Keratinocyte (primary cell): Measurements from ENCODE around the gene ZFP36. TPM values are rescaled to one million over a fixed set of nuclear protein-coding genes. Genes with fewer than 3 reads are reported as not detected.

ENCODE experiments used
- DNase-seq: peaks from one replicate; pipeline ENCODE4 v3.0.0-alpha.2; 2011; ENCODE audit warnings: low read depth, missing footprints, low spot score
- FAIRE-seq: peaks from 2 replicates; lab custom pipeline; 2011; peaks lifted over from hg19 to GRCh38; lab: Jason Lieb, UNC
- H2AFZ ChIP-seq: 2 replicates; pipeline ENCODE4 v1.6.0; 2012; ENCODE audit warnings: low read length, control low read depth, inconsistent platforms; ENCODE audit not compliant: control insufficient read depth
- H3K27ac ChIP-seq: 2 replicates; pipeline ENCODE4 v1.5.1; 2011; ENCODE audit warnings: low read length; ENCODE audit not compliant: control insufficient read depth, insufficient read depth
- H3K27me3 ChIP-seq: 3 replicates; pipeline ENCODE4 v1.6.0; 2011; ENCODE audit warnings: low read length; ENCODE audit not compliant: control insufficient read depth, insufficient read depth; ENCODE audit errors: extremely low read depth
- H3K36me3 ChIP-seq, 2 experiments: 2 replicates in 1 of 2; 3 replicates in 1 of 2; pipeline ENCODE4 v1.5.1; 2011; ENCODE audit warnings: low read length in 2 of 2, mild to moderate bottlenecking in 1 of 2; ENCODE audit not compliant: control insufficient read depth in 2 of 2, insufficient read depth in 2 of 2; ENCODE audit errors: extremely low read depth in 1 of 2
- H3K4me1 ChIP-seq: 3 replicates; pipeline ENCODE4 v1.5.1; 2011; ENCODE audit warnings: low read length; ENCODE audit not compliant: control insufficient read depth, insufficient read depth; ENCODE audit errors: extremely low read depth
- H3K4me2 ChIP-seq: 3 replicates; pipeline ENCODE4 v1.6.0; 2011; ENCODE audit warnings: low read depth, low read length; ENCODE audit not compliant: control insufficient read depth, insufficient read depth; ENCODE audit errors: extremely low read depth
- H3K4me3 ChIP-seq, 3 experiments: fragments of 200-600 bp in 1 of 3; sonication (generic) in 1 of 3; 2 replicates in 2 of 3; 3 replicates in 1 of 3; pipeline ENCODE4 v1.5.1; 2011 to 2016; ENCODE audit warnings: low read length in 3 of 3, mild to moderate bottlenecking in 3 of 3, control low read depth in 2 of 3, inconsistent platforms in 1 of 3, low read depth in 1 of 3, mixed read lengths in 1 of 3, mixed run types in 1 of 3, moderate library complexity in 1 of 3; ENCODE audit not compliant: control insufficient read depth in 2 of 3, insufficient read depth in 2 of 3; ENCODE audit errors: extremely low read depth in 1 of 3
- H3K79me2 ChIP-seq: 2 replicates; pipeline ENCODE4 v1.6.0; 2012; ENCODE audit warnings: low read length; ENCODE audit not compliant: control insufficient read depth, insufficient read depth
- H3K9ac ChIP-seq: 3 replicates; pipeline ENCODE4 v1.6.0; 2011; ENCODE audit warnings: low read length; ENCODE audit not compliant: control insufficient read depth, insufficient read depth; ENCODE audit errors: extremely low read depth
- H3K9me1 ChIP-seq: 3 replicates; pipeline ENCODE4 v1.6.0; 2011; ENCODE audit warnings: low read length; ENCODE audit not compliant: control insufficient read depth, insufficient read depth; ENCODE audit errors: extremely low read depth
- H3K9me3 ChIP-seq: 2 replicates; pipeline ENCODE4 v1.5.1; 2012; ENCODE audit warnings: low read depth, low read length; ENCODE audit not compliant: control insufficient read depth
- H4K20me1 ChIP-seq: 3 replicates; pipeline ENCODE4 v1.6.0; 2011; ENCODE audit warnings: low read length; ENCODE audit not compliant: control insufficient read depth, insufficient read depth; ENCODE audit errors: extremely low read depth
- EZH2 ChIP-seq: IDR thresholded peaks from one replicate; pipeline ENCODE4 v1.6.1; 2012; ENCODE audit warnings: inconsistent platforms, mild to moderate bottlenecking, low read length, moderate library complexity
- dilution Hi-C: fragments of 300-500 bp; cut with MboI; formaldehyde crosslinking; loops from one replicate; pipeline ENCODE4 v1.7.0; 2020; ENCODE audit warnings: low sequenced_read_pairs; ENCODE audit not compliant: extremely low pct_ligation_motif_present
- polyA plus RNA-seq, 5 experiments: library from polyadenylated mRNA; depleted of rRNA in 3 of 5; stranded (reverse) in 3 of 5; stranded (forward) in 1 of 5; unstranded in 1 of 5; fragments of >200 nt; gene quantifications; 1 replicate in 1 of 5; 2 replicates in 3 of 5; 3 replicates in 1 of 5; pipeline versions ENCODE4 v1.2.1 to v1.2.3, GENCODE V29; 2011 to 2012; ENCODE audit warnings: missing spikeins in 2 of 5, low read depth in 1 of 5, low replicate concordance in 1 of 5
- TF ChIP-seq, protein P1 (sequence below), 3 experiments: IDR thresholded peaks in 1 of 3; conservative IDR thresholded peaks in 1 of 3; optimal IDR thresholded peaks in 1 of 3; 2 replicates in 2 of 3; 3 replicates in 1 of 3; pipeline versions ENCODE3 to v1.5.1; 2011; ENCODE audit warnings: low read length in 3 of 3, mild to moderate bottlenecking in 3 of 3, moderate library complexity in 2 of 3, control low read depth in 1 of 3, inconsistent platforms in 1 of 3; ENCODE audit not compliant: insufficient read depth in 2 of 3; ENCODE audit errors: extremely low read depth in 1 of 3

Gene ZFP36
- polyA plus RNA-seq, 1 donor (not counting 4 experiments of a cell fraction or from before 2014, with no cell fraction given), result 12.8 TPM

GRCh38 chr19:39369200-39369599, 37.4 kb upstream of the ZFP36 start:
- no peak overlapping the region for H2AFZ ChIP-seq
- H3K4me1 ChIP-seq, result no peaks in the 10 kb centered on the region
- dilution Hi-C loops, result no loop called here

DNA sequence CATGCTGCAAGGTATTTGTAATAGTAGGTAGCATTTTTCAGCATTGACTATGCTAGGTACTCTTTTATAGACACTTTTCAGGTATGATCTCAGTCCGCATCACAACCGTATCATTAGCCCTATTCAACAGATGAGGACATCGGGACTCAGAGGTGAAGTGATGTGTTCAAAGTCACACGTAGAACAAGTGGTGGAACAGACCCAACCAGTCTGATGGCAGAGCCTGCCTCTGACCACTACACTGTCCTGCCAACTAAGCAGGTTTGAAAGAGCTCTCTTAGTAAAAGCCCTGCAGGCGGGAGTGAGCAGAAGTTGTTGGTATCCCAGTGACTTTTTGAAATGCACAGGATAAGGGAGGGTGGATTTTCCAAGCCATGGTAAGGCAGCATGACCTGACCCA, 35.9 kb upstream of the ZFP36 start:
- Histone ChIP-seq H3K9me3 (no peaks in the 10 kb centered on the region), H2AFZ (no peak overlapping the region), H3K4me3 (no peak overlapping the region), H3K27me3 (no peaks in the 10 kb centered on the region), H3K36me3 (peaks cover 30 to 32% of the 10 kb centered on the region in 2 experiments), H3K79me2 (no peaks in the 10 kb centered on the region), H3K9ac (no peak overlapping the region), H3K27ac (no peak overlapping the region), H3K9me1 (no peaks in the 10 kb centered on the region), H3K4me2 (no peak overlapping the region), H4K20me1 (no peaks in the 10 kb centered on the region), H3K4me1 (no peaks in the 10 kb centered on the region)
- TF ChIP-seq, protein P1, sequence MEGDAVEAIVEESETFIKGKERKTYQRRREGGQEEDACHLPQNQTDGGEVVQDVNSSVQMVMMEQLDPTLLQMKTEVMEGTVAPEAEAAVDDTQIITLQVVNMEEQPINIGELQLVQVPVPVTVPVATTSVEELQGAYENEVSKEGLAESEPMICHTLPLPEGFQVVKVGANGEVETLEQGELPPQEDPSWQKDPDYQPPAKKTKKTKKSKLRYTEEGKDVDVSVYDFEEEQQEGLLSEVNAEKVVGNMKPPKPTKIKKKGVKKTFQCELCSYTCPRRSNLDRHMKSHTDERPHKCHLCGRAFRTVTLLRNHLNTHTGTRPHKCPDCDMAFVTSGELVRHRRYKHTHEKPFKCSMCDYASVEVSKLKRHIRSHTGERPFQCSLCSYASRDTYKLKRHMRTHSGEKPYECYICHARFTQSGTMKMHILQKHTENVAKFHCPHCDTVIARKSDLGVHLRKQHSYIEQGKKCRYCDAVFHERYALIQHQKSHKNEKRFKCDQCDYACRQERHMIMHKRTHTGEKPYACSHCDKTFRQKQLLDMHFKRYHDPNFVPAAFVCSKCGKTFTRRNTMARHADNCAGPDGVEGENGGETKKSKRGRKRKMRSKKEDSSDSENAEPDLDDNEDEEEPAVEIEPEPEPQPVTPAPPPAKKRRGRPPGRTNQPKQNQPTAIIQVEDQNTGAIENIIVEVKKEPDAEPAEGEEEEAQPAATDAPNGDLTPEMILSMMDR (optimal IDR thresholded peaks at IDR 0.05 in 1 of 3, IDR thresholded peaks at IDR 0.05 in 1 of 3, conservative IDR thresholded peaks at IDR 0.05 in 1 of 3; ENCODE audit: extremely low read depth in 1 of 3, insufficient read depth in 2 of 3, low read length in 3 of 3), result no peak
- no peak for TF ChIP-seq EZH2
- no peak for DNase-seq
- dilution Hi-C loops, result no loop called here
- no peak for FAIRE-seq

More at GRCh38 chr19:39369200-39369599, 37.4 kb upstream of the ZFP36 start:
- Histone ChIP-seq H3K27ac (no peak overlapping the region), H3K79me2 (no peaks in the 10 kb centered on the region), H3K9me3 (no peaks in the 10 kb centered on the region), H3K4me3 (no peak overlapping the region), H4K20me1 (no peaks in the 10 kb centered on the region), H3K27me3 (no peaks in the 10 kb centered on the region), H3K9me1 (no peaks in the 10 kb centered on the region), H3K9ac (no peak overlapping the region), H3K36me3 (peaks cover 29% of the 10 kb centered on the region in 2 experiments), H3K4me2 (no peak overlapping the region)
- no peak for FAIRE-seq
- TF ChIP-seq, protein P1 (optimal IDR thresholded peaks at IDR 0.05 in 1 of 3, IDR thresholded peaks at IDR 0.05 in 1 of 3, conservative IDR thresholded peaks at IDR 0.05 in 1 of 3; ENCODE audit: extremely low read depth in 1 of 3, insufficient read depth in 2 of 3, low read length in 3 of 3), result no peak
- no peak for TF ChIP-seq EZH2
- no peak for DNase-seq
